CD4-positive, alpha-beta memory T cell (primary cell): ENCODE measurements around the gene NOL11. TPM values are rescaled to one million over a fixed set of nuclear protein-coding genes. Genes with fewer than 3 reads are reported as not detected.

ENCODE experiments used
- CTCF ChIA-PET: fragments of 350-600 bp; sonication (Branson Sonifier 250); formaldehyde crosslinking; loops from one replicate; lab custom pipeline; 2021; ENCODE audit warnings: inconsistent platforms; ENCODE audit not compliant: partially characterized antibody; lab: Charles Lee
- POLR2A ChIA-PET: fragments of 350-600 bp; sonication (Branson Sonifier 250); formaldehyde crosslinking; loops from one replicate; lab custom pipeline; 2021; ENCODE audit not compliant: partially characterized antibody; lab: Charles Lee
- DNase-seq, 5 donors: peaks; one replicate each; pipeline versions ENCODE4 v3.0.0 to v3.0.0-alpha.2; 2020 to 2022; ENCODE audit warnings: mixed read lengths in 1 of 5
- H3K27ac ChIP-seq: one replicate; pipeline ENCODE4 v1.7.0; 2013; ENCODE audit warnings: low read depth, low read length
- H3K27me3 ChIP-seq: 2 replicates; pipeline ENCODE4 v1.7.0; 2013; ENCODE audit warnings: mild to moderate bottlenecking, low read length, moderate library complexity; ENCODE audit not compliant: insufficient read depth
- H3K36me3 ChIP-seq: 2 replicates; pipeline ENCODE4 v1.7.0; 2013; ENCODE audit warnings: mild to moderate bottlenecking, low read length, moderate library complexity; ENCODE audit not compliant: insufficient read depth
- H3K4me1 ChIP-seq: 2 replicates; pipeline ENCODE4 v1.7.0; 2013; ENCODE audit warnings: mild to moderate bottlenecking, low read length, moderate library complexity; ENCODE audit not compliant: insufficient read depth
- H3K4me3 ChIP-seq, 2 donors: one replicate each; pipeline ENCODE4 v1.7.0; 2013; ENCODE audit warnings: low read length in 2 of 2, mild to moderate bottlenecking in 1 of 2
- H3K9me3 ChIP-seq, 2 donors: one replicate each; pipeline ENCODE4 v1.7.0; 2013; ENCODE audit warnings: low read length in 2 of 2, control low read depth in 1 of 2; ENCODE audit not compliant: control insufficient read depth in 1 of 2
- H3K27ac Mint-ChIP-seq, 7 donors: one replicate each; pipeline ENCODE4 v1.8.0; 2020 to 2021; ENCODE audit warnings: mixed read lengths in 7 of 7, mild to moderate bottlenecking in 6 of 7, inconsistent platforms in 3 of 7, moderate library complexity in 3 of 7
- H3K27me3 Mint-ChIP-seq, 2 donors: one replicate each; pipeline ENCODE4 v1.8.0; 2020 to 2021; ENCODE audit warnings: mixed read lengths in 2 of 2
- H3K36me3 Mint-ChIP-seq, 2 donors: one replicate each; pipeline ENCODE4 v1.8.0; 2020 to 2021; ENCODE audit warnings: mixed read lengths in 2 of 2, inconsistent platforms in 1 of 2, mild to moderate bottlenecking in 1 of 2
- H3K4me1 Mint-ChIP-seq, 4 donors: one replicate each; pipeline ENCODE4 v1.8.0; 2020 to 2021; ENCODE audit warnings: mixed read lengths in 4 of 4, mild to moderate bottlenecking in 1 of 4
- H3K4me3 Mint-ChIP-seq, 8 donors: one replicate each; pipeline ENCODE4 v1.8.0; 2020 to 2021; ENCODE audit warnings: mixed read lengths in 8 of 8, mild to moderate bottlenecking in 7 of 8, moderate library complexity in 6 of 8, inconsistent platforms in 3 of 8
- H3K9me3 Mint-ChIP-seq, 8 donors: one replicate each; pipeline ENCODE4 v1.8.0; 2020 to 2021; ENCODE audit warnings: mixed read lengths in 8 of 8, mild to moderate bottlenecking in 5 of 8, inconsistent platforms in 3 of 8, moderate library complexity in 1 of 8
- intact Hi-C: fragments of 100-400 bp; cut with micrococcal nuclease; formaldehyde crosslinking; loops from one replicate; pipeline ENCODE4 v1.15.1; 2023
- polyA plus RNA-seq, 2 donors: library from polyadenylated mRNA; unstranded; fragments of 300-500 nt; fragmentation: Illumina TruSeq; gene quantifications; one replicate each; pipeline ENCODE4 v1.2.3, GENCODE V29; 2021
- total RNA-seq, 2 experiments: library from RNA; stranded (reverse); gene quantifications; one replicate each; pipeline ENCODE4 v1.2.3, GENCODE V29; 2021

The NOL11 gene
- total RNA-seq (10 to 100 TPM; 56.6 to 57.1 TPM), polyA plus RNA-seq (10 to 100 TPM; 18.3 to 38.4 TPM)

GRCh38 chr17:67717624-67718324, at the start of gene NOL11:
Gene NOL11, plus strand, starts transcription at chr17:67717936. Its CDS starts 12 bp downstream, at chr17:67717948.
- Mint-ChIP-seq H3K4me3 (peak within 1 kb of the TSS; percentile 98 to 100 (median 100)), H3K27ac (peak within 1 kb of the TSS; percentile 97 to 100 (median 99)), H3K27me3 (peaks cover 0 to 2% of the 10 kb centered on the region in 2 donors), H3K36me3 (peaks cover 17 to 30% of the 10 kb centered on the region in 2 donors), H3K4me1 (peaks cover 10 to 33% (median 19%) of the 10 kb centered on the region in 4 donors), H3K9me3 (peaks cover 0 to 2% (median 0%) of the 10 kb centered on the region in 8 donors)
- no peaks in the 10 kb centered on the region for H3K27me3 ChIP-seq
- peaks cover 28% of the 10 kb centered on the region for H3K4me1 ChIP-seq
- peak within 1 kb of the TSS; percentile 89 to 100 for H3K4me3 ChIP-seq
- no peaks in the 10 kb centered on the region for H3K9me3 ChIP-seq
- intact Hi-C loops = loop anchor here (1.0 to 10.0 kb wide), 5 partner anchors 108 to 747 kb away; partner anchors contain the start of genes BPTF, HELZ and PSMD12
- peaks cover 24% of the 10 kb centered on the region for H3K36me3 ChIP-seq
- ChIA-PET POLR2A (interaction anchor here (0.5 to 2.4 kb wide), 19 partner anchors 9 to 473 kb away, joined by 3 to 20 read pairs (median 4); partner anchors contain the start of genes BPTF, HELZ and PITPNC1), CTCF (interaction anchor here (0.6 to 1.4 kb wide), 9 partner anchors 11 to 449 kb away, joined by 3 to 4 read pairs (median 3); no protein-coding TSS in a partner anchor)
- H3K27ac ChIP-seq = peak within 1 kb of the TSS; percentile 94
- peak; percentile 99 to 100 (median 99) for DNase-seq

GRCh38 chr17:67671493-67671892, 46.2 kb upstream of the NOL11 start:
- POLR2A ChIA-PET = no interaction called here
- Mint-ChIP-seq H3K4me1 (peaks cover 0 to 1% (median 0%) of the 10 kb centered on the region in 4 donors), H3K36me3 (peaks cover 40 to 52% of the 10 kb centered on the region in 2 donors), H3K27ac (peak overlapping the region in 4 of 7 donors; percentile 6 to 62 (median 32)), H3K4me3 (no peak overlapping the region), H3K27me3 (no peaks in the 10 kb centered on the region), H3K9me3 (peaks cover 0 to 3% (median 0%) of the 10 kb centered on the region in 8 donors)
- H3K9me3 ChIP-seq = no peaks in the 10 kb centered on the region
- no peak overlapping the region for H3K4me3 ChIP-seq
- intact Hi-C loops = no loop called here
- no peaks in the 10 kb centered on the region for H3K27me3 ChIP-seq
- H3K4me1 ChIP-seq = no peaks in the 10 kb centered on the region
- H3K27ac ChIP-seq = no peak overlapping the region
- DNase-seq = no peak
- CTCF ChIA-PET = no interaction called here
- peaks cover 14% of the 10 kb centered on the region for H3K36me3 ChIP-seq

GRCh38 chr17:67672592-67673335, 45.0 kb upstream of the NOL11 start:
- CTCF ChIA-PET = no interaction called here
- no peaks in the 10 kb centered on the region for H3K4me1 Mint-ChIP-seq
- H3K27ac ChIP-seq = no peak overlapping the region
- H3K27me3 Mint-ChIP-seq = no peaks in the 10 kb centered on the region
- no peak for DNase-seq
- H3K36me3 ChIP-seq = peaks cover 13% of the 10 kb centered on the region
- peak overlapping the region in 1 of 7 donors; percentile 50 for H3K27ac Mint-ChIP-seq
- H3K4me3 Mint-ChIP-seq = no peak overlapping the region
- POLR2A ChIA-PET = no interaction called here
- H3K4me1 ChIP-seq = no peaks in the 10 kb centered on the region
- H3K9me3 Mint-ChIP-seq = peaks cover 0 to 3% (median 0%) of the 10 kb centered on the region in 8 donors
- H3K27me3 ChIP-seq = no peaks in the 10 kb centered on the region
- H3K4me3 ChIP-seq = no peak overlapping the region
- H3K36me3 Mint-ChIP-seq = peaks cover 41 to 60% of the 10 kb centered on the region in 2 donors
- intact Hi-C loops = no loop called here
- no peaks in the 10 kb centered on the region for H3K9me3 ChIP-seq

- Histone ChIP-seq H3K9me3 (no peaks in the 10 kb centered on the region), H3K4me1 (no peaks in the 10 kb centered on the region), H3K27ac (no peak overlapping the region), H3K27me3 (no peaks in the 10 kb centered on the region), H3K36me3 (peaks cover 6% of the 10 kb centered on the region), H3K4me3 (no peak overlapping the region)
- H3K4me3 Mint-ChIP-seq = no peak overlapping the region
- H3K27ac Mint-ChIP-seq = peak overlapping the region in 1 of 7 donors; percentile 53
- H3K4me1 Mint-ChIP-seq = peaks cover 0 to 1% (median 0%) of the 10 kb centered on the region in 4 donors
- ChIA-PET POLR2A (no interaction called here), CTCF (interaction anchor here (1.8 kb wide), 1 partner anchor 12 kb away, joined by 4 read pairs; no protein-coding TSS in a partner anchor)
- peaks cover 32 to 56% of the 10 kb centered on the region in 2 donors for H3K36me3 Mint-ChIP-seq
- no peak for DNase-seq
- intact Hi-C loops = no loop called here
- H3K27me3 Mint-ChIP-seq = no peaks in the 10 kb centered on the region
- H3K9me3 Mint-ChIP-seq = no peaks in the 10 kb centered on the region
Measured at GRCh38 chr17:67675481-67675880, 42.3 kb upstream of the NOL11 start.

GRCh38 chr17:67676305-67676704, 41.4 kb upstream of the NOL11 start:
- peaks cover 0 to 1% (median 0%) of the 10 kb centered on the region in 4 donors for H3K4me1 Mint-ChIP-seq
- peaks cover 28 to 54% of the 10 kb centered on the region in 2 donors for H3K36me3 Mint-ChIP-seq
- H3K27ac ChIP-seq = no peak overlapping the region
- H3K36me3 ChIP-seq = peaks cover 6% of the 10 kb centered on the region
- H3K27ac Mint-ChIP-seq = peak overlapping the region in 3 of 7 donors; percentile 9 to 83 (median 68)
- H3K4me1 ChIP-seq = no peaks in the 10 kb centered on the region
- ChIA-PET CTCF (interaction anchor here (0.6 to 1.8 kb wide), 2 partner anchors 9 to 11 kb away, joined by 3 to 4 read pairs; no protein-coding TSS in a partner anchor), POLR2A (no interaction called here)
- H3K9me3 ChIP-seq = no peaks in the 10 kb centered on the region
- no peaks in the 10 kb centered on the region for H3K27me3 Mint-ChIP-seq
- intact Hi-C loops = no loop called here
- no peaks in the 10 kb centered on the region for H3K9me3 Mint-ChIP-seq
- no peak overlapping the region for H3K4me3 Mint-ChIP-seq
- DNase-seq = no peak
- H3K27me3 ChIP-seq = no peaks in the 10 kb centered on the region
- H3K4me3 ChIP-seq = no peak overlapping the region

- Histone ChIP-seq H3K27me3 (no peaks in the 10 kb centered on the region), H3K27ac (no peak overlapping the region), H3K4me3 (no peak overlapping the region), H3K9me3 (no peaks in the 10 kb centered on the region), H3K36me3 (peaks cover 6% of the 10 kb centered on the region), H3K4me1 (no peaks in the 10 kb centered on the region)
- H3K9me3 Mint-ChIP-seq = no peaks in the 10 kb centered on the region
- ChIA-PET POLR2A (no interaction called here), CTCF (interaction anchor here (1.2 kb wide), 1 partner anchor 10 kb away, joined by 4 read pairs; no protein-coding TSS in a partner anchor)
- H3K27ac Mint-ChIP-seq = peak overlapping the region in 3 of 7 donors; percentile 46 to 71 (median 57)
- H3K36me3 Mint-ChIP-seq = peaks cover 18 to 41% of the 10 kb centered on the region in 2 donors
- H3K4me1 Mint-ChIP-seq = peaks cover 0 to 1% (median 0%) of the 10 kb centered on the region in 4 donors
- no peaks in the 10 kb centered on the region for H3K27me3 Mint-ChIP-seq
- H3K4me3 Mint-ChIP-seq = no peak overlapping the region
- intact Hi-C loops = no loop called here
- DNase-seq = no peak
Measured at GRCh38 chr17:67678414-67678813, 39.3 kb upstream of the NOL11 start.
